ENCODE data around the gene ERBB4.

GRCh38 chr2:211939177-211939576 is 599.4 kb downstream of the ERBB4 start:
- TF ChIP-seq, protein P1, sequence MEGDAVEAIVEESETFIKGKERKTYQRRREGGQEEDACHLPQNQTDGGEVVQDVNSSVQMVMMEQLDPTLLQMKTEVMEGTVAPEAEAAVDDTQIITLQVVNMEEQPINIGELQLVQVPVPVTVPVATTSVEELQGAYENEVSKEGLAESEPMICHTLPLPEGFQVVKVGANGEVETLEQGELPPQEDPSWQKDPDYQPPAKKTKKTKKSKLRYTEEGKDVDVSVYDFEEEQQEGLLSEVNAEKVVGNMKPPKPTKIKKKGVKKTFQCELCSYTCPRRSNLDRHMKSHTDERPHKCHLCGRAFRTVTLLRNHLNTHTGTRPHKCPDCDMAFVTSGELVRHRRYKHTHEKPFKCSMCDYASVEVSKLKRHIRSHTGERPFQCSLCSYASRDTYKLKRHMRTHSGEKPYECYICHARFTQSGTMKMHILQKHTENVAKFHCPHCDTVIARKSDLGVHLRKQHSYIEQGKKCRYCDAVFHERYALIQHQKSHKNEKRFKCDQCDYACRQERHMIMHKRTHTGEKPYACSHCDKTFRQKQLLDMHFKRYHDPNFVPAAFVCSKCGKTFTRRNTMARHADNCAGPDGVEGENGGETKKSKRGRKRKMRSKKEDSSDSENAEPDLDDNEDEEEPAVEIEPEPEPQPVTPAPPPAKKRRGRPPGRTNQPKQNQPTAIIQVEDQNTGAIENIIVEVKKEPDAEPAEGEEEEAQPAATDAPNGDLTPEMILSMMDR (IDR thresholded peaks at IDR 0.05): no peak
- no peak for TF ChIP-seq POLR2A (IDR thresholded peaks at IDR 0.05)
